ENCODE data around the gene NDUFAF5. TPM values are rescaled to one million over a fixed set of nuclear protein-coding genes. Genes with fewer than 3 reads are reported as not detected.
A peak's percentile ranks its signal among the peaks of the same experiment; 100 is the strongest.

Gene NDUFAF5
- total RNA-seq, 1 donor from 2014 or later, result 33.4 TPM

GRCh38 chr20:13817342-13817741, 32.5 kb downstream of the NDUFAF5 start:
- FAIRE-seq (no peak), DNase-seq (ENCODE audit: low spot score in 2 of 2) (no peak)

DNA sequence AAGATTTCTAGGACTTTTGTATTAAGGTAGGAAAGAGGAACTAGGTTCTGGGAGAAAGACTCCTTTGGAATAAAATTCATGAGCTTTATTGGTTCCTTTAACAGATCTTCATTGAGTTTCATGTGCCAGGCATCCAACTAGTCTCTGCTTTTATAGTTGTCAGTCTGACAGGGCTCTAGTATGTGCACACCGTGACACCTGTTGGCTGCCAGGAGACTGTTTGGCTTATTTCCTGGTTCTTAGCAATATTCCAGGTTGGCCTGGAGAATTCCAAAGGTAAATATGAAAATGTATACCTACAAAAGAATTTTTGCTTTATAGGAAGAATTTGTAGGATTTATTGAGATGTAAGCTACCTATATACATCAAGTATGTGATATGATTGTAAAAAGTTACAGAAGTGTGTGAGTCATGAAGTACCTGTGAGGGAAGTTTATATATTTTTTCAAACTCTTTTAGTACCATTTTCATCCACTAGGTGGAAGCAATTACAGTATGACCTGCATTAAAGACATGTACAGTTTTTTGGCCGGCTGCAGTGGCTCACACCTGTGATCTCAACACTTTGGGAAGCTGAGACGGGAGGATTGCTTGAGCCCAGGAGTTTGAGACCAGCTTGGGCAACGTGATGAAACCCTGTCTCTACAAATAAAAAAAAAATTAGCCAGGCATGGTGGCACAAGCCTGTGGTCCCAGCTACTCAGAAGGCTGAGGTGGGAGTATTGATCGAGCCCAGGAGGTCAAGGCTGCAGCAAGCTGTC, 35.2 kb downstream of the NDUFAF5 start:
- FAIRE-seq, result no peak
- DNase-seq (ENCODE audit: low spot score in 2 of 2), result peak in 1 of 2 donors; percentile 33

GRCh38 chr20:13821876-13822275, 37.0 kb downstream of the NDUFAF5 start:
- FAIRE-seq (no peak), DNase-seq (ENCODE audit: low spot score in 2 of 2) (no peak)

DNA sequence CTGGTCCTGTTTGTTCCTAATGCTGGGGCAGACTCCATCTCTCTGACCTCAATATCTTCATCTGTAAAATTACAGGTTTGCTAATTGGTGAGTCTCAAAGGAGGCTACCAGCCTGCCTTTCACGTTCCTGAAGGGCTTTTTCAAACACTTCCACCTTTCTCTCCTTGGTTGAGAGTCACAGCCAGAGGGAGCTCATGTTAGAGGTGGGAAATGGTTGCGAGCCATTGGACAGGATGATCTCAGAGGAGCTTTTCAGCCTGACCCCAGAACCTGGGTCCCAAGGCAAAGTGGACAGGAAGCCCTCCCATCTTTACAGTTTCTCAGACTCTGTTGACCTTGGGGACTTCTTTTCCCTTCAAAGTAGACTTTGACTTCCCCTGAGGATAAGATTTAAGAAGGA, 37.6 kb downstream of the NDUFAF5 start:
- FAIRE-seq, result no peak
- no peak for DNase-seq (ENCODE audit: low spot score in 2 of 2)

- FAIRE-seq, result no peak
- no peak for DNase-seq (ENCODE audit: low spot score in 2 of 2)
These were observed 39.6 kb downstream of the NDUFAF5 start for GRCh38 chr20:13824459-13824858.

DNA sequence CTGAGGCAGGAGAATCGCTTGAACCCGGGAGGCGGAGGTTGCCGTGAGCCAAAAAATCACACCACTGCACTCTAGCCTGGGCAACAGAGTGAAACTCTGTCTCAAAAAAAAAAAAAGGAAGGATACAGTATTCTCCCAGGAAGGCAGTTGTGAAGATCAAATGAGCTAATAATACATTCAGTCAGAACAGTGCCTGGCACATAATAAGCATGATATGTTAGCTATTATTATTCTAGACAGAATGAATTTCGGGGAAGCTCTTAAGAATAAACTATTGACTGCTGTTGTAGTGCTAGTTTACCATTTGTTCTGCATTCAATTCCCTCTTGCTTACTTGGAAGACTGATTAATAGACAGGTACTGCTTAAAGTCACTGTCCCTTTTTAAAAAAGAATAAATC, 40.6 kb downstream of the NDUFAF5 start:
- no peak for DNase-seq (ENCODE audit: low spot score in 2 of 2)

DNA sequence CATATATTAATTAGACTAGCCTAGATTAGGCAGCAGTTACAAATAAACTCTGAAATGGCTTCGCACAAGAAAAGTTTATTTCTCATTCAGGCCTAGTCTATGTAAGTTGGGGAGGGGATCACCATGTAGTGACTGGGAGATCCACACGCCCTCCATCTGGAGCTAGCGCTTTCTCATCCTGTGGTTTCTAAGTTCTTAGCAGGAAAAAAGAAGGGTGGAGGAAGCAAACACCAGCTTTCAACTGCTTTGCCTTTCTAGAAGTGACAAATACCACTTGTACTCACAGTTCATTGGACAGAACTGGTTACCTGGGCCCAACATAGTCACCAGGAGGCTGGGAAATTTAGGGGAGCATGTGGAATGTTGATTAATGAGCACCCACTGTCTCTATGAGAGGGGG, 46.6 kb downstream of the NDUFAF5 start:
- FAIRE-seq (no peak), DNase-seq (ENCODE audit: low spot score in 2 of 2) (no peak)

More for the DNA sequence above, 40.6 kb downstream of the NDUFAF5 start:
- no peak for FAIRE-seq

GRCh38 chr20:13838664-13839063, 53.8 kb downstream of the NDUFAF5 start:
- no peak for FAIRE-seq
- no peak for DNase-seq (ENCODE audit: low spot score in 2 of 2)

DNA sequence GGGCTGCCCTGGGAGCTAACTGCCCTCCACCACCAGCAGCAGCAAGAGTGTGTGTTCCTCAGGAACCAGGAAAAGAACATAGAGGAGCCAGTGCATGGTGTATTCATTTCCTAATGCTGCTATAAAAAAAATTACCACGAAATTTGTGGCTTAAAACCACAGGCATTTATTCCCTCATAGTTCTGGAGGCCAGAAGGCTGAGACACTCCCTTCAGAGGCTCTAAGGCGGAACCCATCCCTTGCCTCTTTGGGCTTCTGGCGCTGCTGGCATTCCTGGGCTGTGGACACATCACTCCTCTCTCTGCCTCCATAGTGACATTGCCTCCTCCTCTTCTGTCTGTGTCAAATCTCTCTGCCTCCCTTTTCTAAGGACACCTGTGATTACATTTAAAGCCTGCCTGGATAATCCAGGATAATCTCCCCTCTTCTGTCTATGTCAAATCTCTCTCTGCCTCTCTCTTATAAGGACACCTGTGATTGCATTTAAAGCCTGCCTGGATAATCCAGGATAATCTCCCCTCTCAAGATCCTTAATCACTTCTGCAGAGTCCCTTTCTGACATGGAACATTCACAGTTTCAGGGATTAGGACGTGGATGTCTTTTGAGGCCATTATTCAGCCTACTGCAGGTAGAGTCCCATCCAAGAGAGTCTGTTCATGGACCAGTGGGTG, 54.7 kb downstream of the NDUFAF5 start:
- no peak for FAIRE-seq

GRCh38 chr20:13840093-13840465, 55.3 kb downstream of the NDUFAF5 start:
- no peak for FAIRE-seq
- DNase-seq (ENCODE audit: low spot score in 2 of 2), result no peak

More for the DNA sequence above, 54.7 kb downstream of the NDUFAF5 start:
- DNase-seq (ENCODE audit: low spot score in 2 of 2), result no peak

DNA sequence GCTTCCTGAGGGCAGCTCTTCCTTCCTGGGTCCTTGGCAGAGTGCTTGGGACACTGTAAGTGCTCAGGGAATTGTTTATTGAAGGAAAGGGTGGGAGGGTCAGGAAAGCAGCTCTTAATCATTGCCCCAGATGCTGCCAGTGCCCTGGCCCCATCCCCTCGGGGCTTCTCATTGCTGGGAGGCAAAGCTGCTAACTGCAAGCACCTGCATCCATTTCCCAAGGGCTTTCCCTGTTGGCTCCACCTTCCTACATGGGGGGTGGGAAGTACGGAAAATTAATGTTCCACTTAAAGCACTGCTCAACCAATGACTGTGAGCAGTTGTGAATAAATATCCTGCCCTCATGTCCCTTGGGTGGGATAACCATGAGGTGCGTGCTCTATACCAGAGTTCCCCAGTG, 56.4 kb downstream of the NDUFAF5 start:
- FAIRE-seq, result no peak

GRCh38 chr20:13844296-13844695, 59.5 kb downstream of the NDUFAF5 start:
- DNase-seq (ENCODE audit: low spot score in 2 of 2) (no peak), FAIRE-seq (no peak)

More for the DNA sequence above, 56.4 kb downstream of the NDUFAF5 start:
- no peak for DNase-seq (ENCODE audit: low spot score in 2 of 2)

- FAIRE-seq, result no peak
These were observed 66.5 kb downstream of the NDUFAF5 start for GRCh38 chr20:13851279-13851678.

GRCh38 chr20:13852306-13852705, 67.5 kb downstream of the NDUFAF5 start:
- DNase-seq (ENCODE audit: low spot score in 2 of 2) (no peak), FAIRE-seq (no peak)

More at GRCh38 chr20:13851279-13851678, 66.5 kb downstream of the NDUFAF5 start:
- no peak for DNase-seq (ENCODE audit: low spot score in 2 of 2)

DNA sequence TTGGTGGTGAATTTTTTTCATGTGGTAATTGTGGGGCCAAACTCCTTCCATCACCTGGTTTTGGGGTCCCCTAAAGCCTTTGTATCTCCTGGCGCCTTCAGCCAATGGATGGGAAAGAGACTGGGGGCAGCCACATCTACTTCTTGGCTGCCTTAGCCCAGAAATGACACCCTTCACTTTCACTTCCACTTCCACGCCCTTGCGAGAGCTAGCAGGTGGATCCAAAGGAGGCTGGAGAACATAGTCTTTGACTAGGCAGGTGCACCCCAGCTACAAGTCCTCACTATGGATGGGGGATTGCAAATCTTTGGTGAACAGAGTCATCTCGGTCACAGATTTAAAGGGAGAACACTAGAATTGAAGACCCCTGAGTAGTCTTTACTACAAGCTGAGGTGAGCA, 70.8 kb downstream of the NDUFAF5 start:
- DNase-seq (ENCODE audit: low spot score in 2 of 2) (no peak), FAIRE-seq (no peak)

- FAIRE-seq (peak; percentile 49), DNase-seq (ENCODE audit: low spot score in 2 of 2) (peak in 1 of 2 donors; percentile 12)
These were observed 71.5 kb downstream of the NDUFAF5 start for GRCh38 chr20:13856354-13856753.

DNA sequence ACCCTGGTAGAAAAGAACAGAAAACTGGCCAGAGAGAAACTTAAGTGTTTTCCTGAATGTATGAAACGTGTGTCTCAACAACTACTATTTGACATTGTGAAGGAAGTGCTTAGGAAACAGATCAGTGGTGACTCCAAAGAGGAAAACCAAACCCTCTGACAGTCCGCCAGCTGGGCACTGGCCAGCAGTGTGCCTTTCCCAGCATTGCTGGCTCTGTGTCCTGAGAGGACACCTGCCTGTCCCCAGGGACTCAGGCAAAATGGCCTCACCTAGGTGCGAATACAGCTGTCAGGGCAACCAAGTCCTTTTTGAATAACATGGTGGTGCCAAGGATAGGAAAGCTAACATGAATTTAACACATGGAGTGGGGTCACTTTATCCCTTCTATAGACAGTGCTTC, 72.5 kb downstream of the NDUFAF5 start:
- FAIRE-seq, result no peak

GRCh38 chr20:13857961-13858360, 73.1 kb downstream of the NDUFAF5 start:
- no peak for FAIRE-seq

More for the DNA sequence above, 72.5 kb downstream of the NDUFAF5 start:
- DNase-seq (ENCODE audit: low spot score in 2 of 2), result no peak

DNA sequence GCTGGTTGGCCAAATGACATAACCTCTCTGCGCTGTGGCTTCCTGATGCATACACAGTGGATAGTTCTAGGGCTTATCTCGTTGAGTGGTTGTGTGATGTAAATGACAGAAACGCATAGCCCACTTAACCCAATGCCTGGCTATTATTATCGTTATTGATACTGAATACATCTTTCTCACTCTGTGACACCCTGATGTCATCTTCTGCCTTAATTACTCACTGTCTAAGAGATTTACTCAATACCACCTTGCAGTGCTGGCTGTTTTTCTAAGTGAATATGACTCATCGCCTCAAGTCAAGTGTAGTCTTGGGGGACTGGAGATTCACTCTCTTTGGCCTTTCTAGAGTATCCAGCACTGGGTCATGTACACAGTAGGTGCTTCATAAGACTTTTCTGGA, 73.6 kb downstream of the NDUFAF5 start:
- no peak for DNase-seq (ENCODE audit: low spot score in 2 of 2)
- no peak for FAIRE-seq

More at GRCh38 chr20:13857961-13858360, 73.1 kb downstream of the NDUFAF5 start:
- DNase-seq (ENCODE audit: low spot score in 2 of 2), result no peak

GRCh38 chr20:13858871-13859270, 74.0 kb downstream of the NDUFAF5 start:
- FAIRE-seq (no peak), DNase-seq (ENCODE audit: low spot score in 2 of 2) (no peak)

- FAIRE-seq, result no peak
- no peak for DNase-seq (ENCODE audit: low spot score in 2 of 2)
These were observed 77.4 kb downstream of the NDUFAF5 start for GRCh38 chr20:13862245-13862644.

- DNase-seq (ENCODE audit: low spot score in 2 of 2) (no peak), FAIRE-seq (no peak)
These were observed 78.4 kb downstream of the NDUFAF5 start for GRCh38 chr20:13863244-13863643.
